GM23338 (cell line): ENCODE measurements around the gene CENPI. TPM values are rescaled to one million over a fixed set of nuclear protein-coding genes. Genes with fewer than 3 reads are reported as not detected.

Experiments used
- ATAC-seq: fragments of 200-7000 bp; cut with Tn5 transposase; 3 replicates; pipeline ENCODE4 v1.9.1; 2020
- DNase-seq: peaks from one replicate; pipeline ENCODE4 v3.0.0-alpha.2; 2015; ENCODE audit warnings: low spot score
- H2AFZ ChIP-seq: fragments of 200-600 bp; sonication (generic); 2 replicates; pipeline ENCODE4 v1.8.0; 2016; ENCODE audit warnings: antibody characterized with exemption, mild to moderate bottlenecking, moderate library complexity
- H3F3A ChIP-seq: fragments of 200-600 bp; sonication (generic); replicated peaks from 2 replicates; pipeline ENCODE4 v1.8.0; 2017; ENCODE audit warnings: antibody characterized with exemption, mixed run types, low read depth
- H3K27ac ChIP-seq: fragments of 200-600 bp; sonication (generic); 2 replicates; pipeline ENCODE4 v1.6.1; 2016; ENCODE audit warnings: low read depth
- H3K27me3 ChIP-seq: fragments of 200-600 bp; sonication (generic); 2 replicates; pipeline ENCODE4 v1.8.0; 2016; ENCODE audit warnings: mild to moderate bottlenecking, mixed run types, moderate library complexity; ENCODE audit not compliant: insufficient read depth
- H3K36me3 ChIP-seq: fragments of 200-600 bp; sonication (generic); 2 replicates; pipeline ENCODE4 v1.8.0; 2016; ENCODE audit warnings: mild to moderate bottlenecking; ENCODE audit not compliant: insufficient read depth
- H3K4me1 ChIP-seq: fragments of 200-600 bp; sonication (generic); 2 replicates; pipeline ENCODE4 v1.8.0; 2016; ENCODE audit warnings: mild to moderate bottlenecking, moderate library complexity; ENCODE audit not compliant: insufficient read depth
- H3K4me2 ChIP-seq: fragments of 200-600 bp; sonication (generic); 2 replicates; pipeline ENCODE4 v1.7.1; 2017; ENCODE audit warnings: mixed run types
- H3K4me3 ChIP-seq: fragments of 200-600 bp; sonication (generic); 2 replicates; pipeline ENCODE4 v1.6.1; 2016; ENCODE audit warnings: mixed run types
- H3K79me2 ChIP-seq: fragments of 200-600 bp; sonication (generic); replicated peaks from 2 replicates; pipeline ENCODE4 v1.8.0; 2017; ENCODE audit warnings: mild to moderate bottlenecking; ENCODE audit not compliant: insufficient read depth
- H3K9me2 ChIP-seq: fragments of 200-600 bp; sonication (generic); 2 replicates; pipeline ENCODE4 v1.8.0; 2017; ENCODE audit not compliant: insufficient read depth
- H4K20me1 ChIP-seq: fragments of 200-600 bp; sonication (generic); replicated peaks from 2 replicates; pipeline ENCODE4 v1.8.0; 2017; ENCODE audit warnings: mild to moderate bottlenecking; ENCODE audit not compliant: insufficient read depth
- H3K27ac Mint-ChIP-seq: 2 replicates; pipeline ENCODE4 v1.8.0; 2020; ENCODE audit warnings: inconsistent platforms, mild to moderate bottlenecking, moderate library complexity, mixed read lengths
- H3K27me3 Mint-ChIP-seq: 3 replicates; pipeline ENCODE4 v1.8.0; 2022; ENCODE audit warnings: low read depth, mild to moderate bottlenecking, moderate library complexity, mixed read lengths, inconsistent platforms; ENCODE audit not compliant: insufficient read depth, poor library complexity
- H3K36me3 Mint-ChIP-seq: 3 replicates; pipeline ENCODE4 v1.8.0; 2021; ENCODE audit warnings: low read depth, mild to moderate bottlenecking, inconsistent platforms, moderate library complexity, mixed read lengths
- H3K4me1 Mint-ChIP-seq: 3 replicates; pipeline ENCODE4 v1.8.0; 2020; ENCODE audit warnings: mild to moderate bottlenecking, inconsistent platforms, mixed read lengths
- H3K4me3 Mint-ChIP-seq: 3 replicates; pipeline ENCODE4 v1.8.0; 2021; ENCODE audit warnings: moderate library complexity, mild to moderate bottlenecking, inconsistent platforms, mixed read lengths
- H3K9me3 Mint-ChIP-seq: 3 replicates; pipeline ENCODE4 v1.8.0; 2020; ENCODE audit warnings: moderate library complexity, mild to moderate bottlenecking, inconsistent platforms, mixed read lengths
- CREB1 ChIP-seq: fragments of 250-450 bp; sonication (Bioruptor Pico); IDR thresholded peaks from 2 replicates; pipeline ENCODE4 v1.5.0; 2020; ENCODE audit warnings: low read depth, mild to moderate bottlenecking, moderate library complexity
- EZH2 ChIP-seq: fragments of 200-600 bp; sonication (generic); IDR thresholded peaks from one replicate; pipeline ENCODE4 v1.8.0; 2017; ENCODE audit warnings: antibody characterized with exemption, mild to moderate bottlenecking, low read depth; ENCODE audit not compliant: unreplicated experiment
- EZH2phosphoT487 ChIP-seq: fragments of 200-600 bp; sonication (generic); IDR thresholded peaks from one replicate; pipeline ENCODE4 v1.8.1; 2018; ENCODE audit warnings: antibody characterized with exemption; ENCODE audit not compliant: unreplicated experiment
- JUNB ChIP-seq: IDR thresholded peaks from one replicate; pipeline ENCODE4 v1.6.1; 2016; ENCODE audit warnings: antibody characterized with exemption; ENCODE audit not compliant: unreplicated experiment
- NANOG ChIP-seq: IDR thresholded peaks from 2 replicates; pipeline ENCODE4 v1.6.1; 2016; ENCODE audit warnings: antibody characterized with exemption, borderline replicate concordance
- POLR2AphosphoS5 ChIP-seq: IDR thresholded peaks from 2 replicates; pipeline ENCODE4 v1.6.1; 2016; ENCODE audit warnings: antibody characterized with exemption, low read depth
- STAT1 ChIP-seq: IDR thresholded peaks from one replicate; pipeline ENCODE4 v1.6.1; 2016; ENCODE audit warnings: antibody characterized with exemption; ENCODE audit not compliant: unreplicated experiment
- ZNF331 ChIP-seq: fragments of 250-450 bp; sonication (Bioruptor Pico); IDR thresholded peaks from 2 replicates; pipeline ENCODE4 v1.5.0; 2020; ENCODE audit warnings: low read depth, mild to moderate bottlenecking, moderate library complexity
- polyA plus RNA-seq: library from polyadenylated mRNA; unstranded; fragments of >200 nt; fragmentation: Nextera tagmentation; extraction: Ambion mirVana; gene quantifications from 2 replicates; pipeline ENCODE4 v1.2.1, GENCODE V29; 2016
- total RNA-seq: library from RNA; depleted of rRNA; stranded (reverse); fragments of >200 nt; shearing (Covaris generic); gene quantifications from 2 replicates; pipeline ENCODE4 v1.2.3, GENCODE V29; 2014
- TF ChIP-seq, protein P1 (sequence below): fragments of 250-450 bp; sonication (Bioruptor Pico); IDR thresholded peaks from 2 replicates; pipeline ENCODE4 v1.5.0; 2020; ENCODE audit warnings: mild to moderate bottlenecking, moderate library complexity

The CENPI gene
- total and polyA plus RNA-seq, 2 experiments from 2014 or later: 7.2 to 41.3 TPM

DNA sequence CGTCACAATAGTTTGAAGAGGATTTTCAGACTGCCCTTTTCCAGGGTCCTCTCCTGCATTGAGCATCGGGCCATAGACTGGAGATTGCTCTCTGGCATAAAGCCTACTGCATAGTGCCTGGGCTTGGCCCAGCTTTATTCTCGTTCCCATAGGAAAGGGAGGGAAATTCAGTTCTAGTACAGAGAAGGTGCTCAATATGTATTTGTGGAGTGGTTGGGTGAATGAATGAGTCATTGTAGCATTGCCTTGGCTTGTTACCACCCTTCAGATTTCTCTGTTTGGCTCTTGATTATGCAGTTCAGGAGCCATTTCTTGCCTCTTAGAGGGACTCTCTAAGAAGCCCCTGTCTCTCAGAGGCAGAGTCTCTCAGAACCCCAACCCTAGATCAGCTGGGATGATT, 16.8 kb upstream of the CENPI start (continued):
- TF ChIP-seq, protein P1, sequence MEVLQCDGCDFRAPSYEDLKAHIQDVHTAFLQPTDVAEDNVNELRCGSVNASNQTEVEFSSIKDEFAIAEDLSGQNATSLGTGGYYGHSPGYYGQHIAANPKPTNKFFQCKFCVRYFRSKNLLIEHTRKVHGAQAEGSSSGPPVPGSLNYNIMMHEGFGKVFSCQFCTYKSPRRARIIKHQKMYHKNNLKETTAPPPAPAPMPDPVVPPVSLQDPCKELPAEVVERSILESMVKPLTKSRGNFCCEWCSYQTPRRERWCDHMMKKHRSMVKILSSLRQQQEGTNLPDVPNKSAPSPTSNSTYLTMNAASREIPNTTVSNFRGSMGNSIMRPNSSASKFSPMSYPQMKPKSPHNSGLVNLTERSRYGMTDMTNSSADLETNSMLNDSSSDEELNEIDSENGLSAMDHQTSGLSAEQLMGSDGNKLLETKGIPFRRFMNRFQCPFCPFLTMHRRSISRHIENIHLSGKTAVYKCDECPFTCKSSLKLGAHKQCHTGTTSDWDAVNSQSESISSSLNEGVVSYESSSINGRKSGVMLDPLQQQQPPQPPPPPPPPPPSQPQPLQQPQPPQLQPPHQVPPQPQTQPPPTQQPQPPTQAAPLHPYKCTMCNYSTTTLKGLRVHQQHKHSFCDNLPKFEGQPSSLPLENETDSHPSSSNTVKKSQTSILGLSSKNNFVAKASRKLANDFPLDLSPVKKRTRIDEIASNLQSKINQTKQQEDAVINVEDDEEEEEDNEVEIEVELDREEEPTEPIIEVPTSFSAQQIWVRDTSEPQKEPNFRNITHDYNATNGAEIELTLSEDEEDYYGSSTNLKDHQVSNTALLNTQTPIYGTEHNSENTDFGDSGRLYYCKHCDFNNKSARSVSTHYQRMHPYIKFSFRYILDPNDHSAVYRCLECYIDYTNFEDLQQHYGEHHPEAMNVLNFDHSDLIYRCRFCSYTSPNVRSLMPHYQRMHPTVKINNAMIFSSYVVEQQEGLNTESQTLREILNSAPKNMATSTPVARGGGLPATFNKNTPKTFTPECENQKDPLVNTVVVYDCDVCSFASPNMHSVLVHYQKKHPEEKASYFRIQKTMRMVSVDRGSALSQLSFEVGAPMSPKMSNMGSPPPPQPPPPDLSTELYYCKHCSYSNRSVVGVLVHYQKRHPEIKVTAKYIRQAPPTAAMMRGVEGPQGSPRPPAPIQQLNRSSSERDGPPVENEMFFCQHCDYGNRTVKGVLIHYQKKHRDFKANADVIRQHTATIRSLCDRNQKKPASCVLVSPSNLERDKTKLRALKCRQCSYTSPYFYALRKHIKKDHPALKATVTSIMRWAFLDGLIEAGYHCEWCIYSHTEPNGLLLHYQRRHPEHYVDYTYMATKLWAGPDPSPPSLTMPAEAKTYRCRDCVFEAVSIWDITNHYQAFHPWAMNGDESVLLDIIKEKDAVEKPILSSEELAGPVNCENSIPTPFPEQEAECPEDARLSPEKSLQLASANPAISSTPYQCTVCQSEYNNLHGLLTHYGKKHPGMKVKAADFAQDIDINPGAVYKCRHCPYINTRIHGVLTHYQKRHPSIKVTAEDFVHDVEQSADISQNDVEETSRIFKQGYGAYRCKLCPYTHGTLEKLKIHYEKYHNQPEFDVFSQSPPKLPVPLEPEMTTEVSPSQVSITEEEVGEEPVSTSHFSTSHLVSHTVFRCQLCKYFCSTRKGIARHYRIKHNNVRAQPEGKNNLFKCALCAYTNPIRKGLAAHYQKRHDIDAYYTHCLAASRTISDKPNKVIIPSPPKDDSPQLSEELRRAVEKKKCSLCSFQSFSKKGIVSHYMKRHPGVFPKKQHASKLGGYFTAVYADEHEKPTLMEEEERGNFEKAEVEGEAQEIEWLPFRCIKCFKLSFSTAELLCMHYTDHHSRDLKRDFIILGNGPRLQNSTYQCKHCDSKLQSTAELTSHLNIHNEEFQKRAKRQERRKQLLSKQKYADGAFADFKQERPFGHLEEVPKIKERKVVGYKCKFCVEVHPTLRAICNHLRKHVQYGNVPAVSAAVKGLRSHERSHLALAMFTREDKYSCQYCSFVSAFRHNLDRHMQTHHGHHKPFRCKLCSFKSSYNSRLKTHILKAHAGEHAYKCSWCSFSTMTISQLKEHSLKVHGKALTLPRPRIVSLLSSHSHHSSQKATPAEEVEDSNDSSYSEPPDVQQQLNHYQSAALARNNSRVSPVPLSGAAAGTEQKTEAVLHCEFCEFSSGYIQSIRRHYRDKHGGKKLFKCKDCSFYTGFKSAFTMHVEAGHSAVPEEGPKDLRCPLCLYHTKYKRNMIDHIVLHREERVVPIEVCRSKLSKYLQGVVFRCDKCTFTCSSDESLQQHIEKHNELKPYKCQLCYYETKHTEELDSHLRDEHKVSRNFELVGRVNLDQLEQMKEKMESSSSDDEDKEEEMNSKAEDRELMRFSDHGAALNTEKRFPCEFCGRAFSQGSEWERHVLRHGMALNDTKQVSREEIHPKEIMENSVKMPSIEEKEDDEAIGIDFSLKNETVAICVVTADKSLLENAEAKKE: no peak
- TF ChIP-seq ZNF331 (CRISPR knock-in tag) (no peak), NANOG (no peak), EZH2phosphoT487 (no peak), JUNB (no peak), STAT1 (no peak), CREB1 (CRISPR knock-in tag) (no peak)

DNA sequence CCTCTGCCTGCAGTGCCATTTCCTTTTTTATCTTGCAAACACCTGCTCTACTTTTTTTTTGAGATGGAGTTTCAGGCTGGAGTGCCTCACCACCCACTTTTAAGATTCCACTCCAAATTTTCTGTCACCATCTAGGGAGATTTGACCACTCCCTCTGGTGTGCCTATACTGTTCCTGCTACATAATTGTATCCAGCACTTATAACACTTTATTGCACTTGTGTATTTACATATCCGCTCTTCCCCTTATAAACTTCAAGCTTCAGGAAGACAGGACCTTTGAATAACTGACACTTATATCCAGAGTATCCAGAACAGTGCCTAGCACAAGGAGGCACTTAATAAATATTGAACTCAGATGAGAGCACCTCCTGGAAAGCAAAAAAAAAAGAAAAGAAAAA, 6.2 kb upstream of the CENPI start:
- H3K27ac Mint-ChIP-seq: no peak overlapping the region
- ATAC-seq: no peak
- no peak overlapping the region for H2AFZ ChIP-seq
- TF ChIP-seq NANOG (no peak), ZNF331 (CRISPR knock-in tag) (no peak), CREB1 (CRISPR knock-in tag) (no peak), POLR2AphosphoS5 (no peak), EZH2 (no peak)
- TF ChIP-seq, protein P1: no peak

More for the DNA sequence above, 6.2 kb upstream of the CENPI start:
- H3K36me3 Mint-ChIP-seq: no peaks in the 10 kb centered on the region
- Histone ChIP-seq H3K9me2 (no peaks in the 10 kb centered on the region), H3F3A (no peaks in the 10 kb centered on the region), H3K27ac (no peak overlapping the region), H3K4me1 (no peaks in the 10 kb centered on the region), H3K4me2 (no peak overlapping the region), H3K79me2 (no peaks in the 10 kb centered on the region), H4K20me1 (no peaks in the 10 kb centered on the region), H3K27me3 (no peaks in the 10 kb centered on the region), H3K4me3 (no peak overlapping the region), H3K36me3 (no peaks in the 10 kb centered on the region)
- DNase-seq: no peak
- H3K9me3 Mint-ChIP-seq: no peaks in the 10 kb centered on the region
- peaks cover 6% of the 10 kb centered on the region for H3K27me3 Mint-ChIP-seq
- H3K4me3 Mint-ChIP-seq: no peak overlapping the region
- peaks cover 3% of the 10 kb centered on the region; the same call in 1 of the 3 replicates for H3K4me1 Mint-ChIP-seq
